Keratinocyte (primary cell): Measurements from ENCODE around the gene PRDM9.

Experiments
- EZH2 ChIP-seq: IDR thresholded peaks from one replicate; pipeline ENCODE4 v1.6.1; 2012; ENCODE audit warnings: inconsistent platforms, mild to moderate bottlenecking, low read length, moderate library complexity
- TF ChIP-seq, protein P1 (sequence below), 3 experiments: IDR thresholded peaks in 1 of 3; conservative IDR thresholded peaks in 1 of 3; optimal IDR thresholded peaks in 1 of 3; 2 replicates in 2 of 3; 3 replicates in 1 of 3; pipeline versions ENCODE3 to v1.5.1; 2011; ENCODE audit warnings: low read length in 3 of 3, mild to moderate bottlenecking in 3 of 3, moderate library complexity in 2 of 3, control low read depth in 1 of 3, inconsistent platforms in 1 of 3; ENCODE audit not compliant: insufficient read depth in 2 of 3; ENCODE audit errors: extremely low read depth in 1 of 3

DNA sequence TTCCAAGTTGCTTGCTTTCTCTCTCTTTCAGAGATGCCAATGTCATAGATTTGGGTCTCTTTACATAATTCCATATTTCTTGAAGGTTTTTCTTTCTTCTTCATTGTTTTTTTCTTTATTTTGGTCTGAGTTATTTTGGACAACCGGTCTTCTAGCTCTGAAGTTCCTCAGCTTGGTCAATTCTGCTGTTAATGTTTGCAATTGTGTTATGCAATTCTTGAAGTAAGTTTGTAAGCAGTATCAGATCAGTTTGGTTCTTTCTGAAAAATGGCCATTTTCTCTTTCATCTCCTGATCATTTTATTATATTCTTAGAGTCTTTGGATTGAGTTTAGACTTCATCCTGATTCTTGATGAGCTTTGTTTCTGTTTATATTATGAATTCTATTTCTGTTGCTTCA lies 16.4 kb upstream of the PRDM9 start:
- TF ChIP-seq, protein P1, sequence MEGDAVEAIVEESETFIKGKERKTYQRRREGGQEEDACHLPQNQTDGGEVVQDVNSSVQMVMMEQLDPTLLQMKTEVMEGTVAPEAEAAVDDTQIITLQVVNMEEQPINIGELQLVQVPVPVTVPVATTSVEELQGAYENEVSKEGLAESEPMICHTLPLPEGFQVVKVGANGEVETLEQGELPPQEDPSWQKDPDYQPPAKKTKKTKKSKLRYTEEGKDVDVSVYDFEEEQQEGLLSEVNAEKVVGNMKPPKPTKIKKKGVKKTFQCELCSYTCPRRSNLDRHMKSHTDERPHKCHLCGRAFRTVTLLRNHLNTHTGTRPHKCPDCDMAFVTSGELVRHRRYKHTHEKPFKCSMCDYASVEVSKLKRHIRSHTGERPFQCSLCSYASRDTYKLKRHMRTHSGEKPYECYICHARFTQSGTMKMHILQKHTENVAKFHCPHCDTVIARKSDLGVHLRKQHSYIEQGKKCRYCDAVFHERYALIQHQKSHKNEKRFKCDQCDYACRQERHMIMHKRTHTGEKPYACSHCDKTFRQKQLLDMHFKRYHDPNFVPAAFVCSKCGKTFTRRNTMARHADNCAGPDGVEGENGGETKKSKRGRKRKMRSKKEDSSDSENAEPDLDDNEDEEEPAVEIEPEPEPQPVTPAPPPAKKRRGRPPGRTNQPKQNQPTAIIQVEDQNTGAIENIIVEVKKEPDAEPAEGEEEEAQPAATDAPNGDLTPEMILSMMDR (optimal IDR thresholded peaks at IDR 0.05 in 1 of 3, IDR thresholded peaks at IDR 0.05 in 1 of 3, conservative IDR thresholded peaks at IDR 0.05 in 1 of 3; ENCODE audit: extremely low read depth in 1 of 3, insufficient read depth in 2 of 3, low read length in 3 of 3): no peak
- no peak for TF ChIP-seq EZH2
